GM18520 (cell line): Measurements from ENCODE around the gene PRIM1.
"Not testable (repeated sequence)": the region's sequence is repeated elsewhere in the genome, so short reads cannot be mapped to it uniquely, and the experiment has no call there.

Experiments used
- ATAC-seq: cut with Tn5 transposase; IDR thresholded peaks from one replicate; pipeline ENCODE4 v1.9.1; 2021; ENCODE audit not compliant: unreplicated experiment

Gene PRIM1

DNA sequence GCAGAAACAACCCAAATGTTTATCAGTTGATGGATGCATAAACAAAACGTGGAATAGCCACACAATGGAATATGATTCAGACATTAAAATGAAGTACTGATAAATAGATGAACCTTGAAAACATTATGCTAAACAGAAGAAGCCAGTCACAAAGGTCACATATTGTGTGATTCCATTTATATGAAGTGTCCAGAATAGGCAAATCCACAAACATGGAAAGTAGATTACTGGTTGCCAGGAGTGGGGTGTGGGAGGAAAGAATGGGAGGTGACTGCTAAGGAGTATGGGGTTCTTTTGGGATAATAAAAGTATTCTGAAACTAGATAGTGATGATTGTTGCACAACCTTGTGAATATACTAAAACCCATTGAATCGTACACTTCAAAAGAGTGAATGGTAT lies 9.7 kb upstream of the PRIM1 start:
- no peak for ATAC-seq

DNA sequence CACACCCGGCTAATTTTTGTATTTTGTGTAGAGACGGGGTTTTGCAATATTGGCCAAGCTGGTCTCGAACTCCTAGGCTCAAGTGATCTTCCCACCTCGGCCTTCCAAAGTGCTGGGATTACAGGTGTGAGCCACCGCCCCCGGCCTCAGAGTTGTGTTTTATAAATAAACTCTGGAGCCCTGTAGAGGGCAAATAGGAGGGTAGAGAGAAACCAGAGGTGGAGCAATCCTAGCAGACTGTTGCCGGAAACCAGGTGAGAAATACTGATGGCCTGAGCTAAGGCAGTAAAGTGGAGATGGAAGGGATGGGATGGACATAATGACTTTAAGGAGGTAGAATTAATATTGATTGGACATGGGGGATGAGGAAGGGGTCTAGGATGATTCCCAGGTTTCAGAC lies 8.3 kb upstream of the PRIM1 start:
- no peak for ATAC-seq

DNA sequence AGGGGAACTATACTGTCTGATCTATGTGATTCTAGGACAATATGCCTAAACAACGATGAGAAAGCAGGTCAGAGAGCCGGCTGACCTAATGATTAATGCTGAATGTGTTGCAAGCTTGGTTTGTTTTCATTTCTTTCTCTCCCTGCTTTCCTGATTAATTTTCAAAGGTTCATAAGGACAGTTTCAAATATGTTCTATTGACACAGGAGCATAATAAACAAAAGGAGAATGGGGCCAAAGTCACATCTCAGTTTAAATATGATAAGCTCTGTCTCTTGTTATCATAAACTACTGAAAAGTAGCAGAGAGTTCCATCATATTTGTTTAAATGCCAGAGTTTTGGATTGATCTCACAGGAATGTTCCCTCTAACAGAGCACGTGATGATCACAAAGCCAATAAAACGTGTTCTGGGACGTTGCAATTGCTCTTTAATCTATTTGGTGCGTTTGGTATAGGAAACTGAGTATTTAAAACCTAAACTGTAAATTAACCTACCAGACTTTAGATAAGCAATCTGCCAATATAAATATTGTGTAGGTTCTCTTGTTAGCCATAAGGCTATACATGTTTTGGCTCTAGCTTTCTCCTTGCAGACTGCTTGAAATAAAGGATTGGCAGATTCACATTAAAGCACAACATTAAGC lies 7.3 kb upstream of the PRIM1 start:
- no peak for ATAC-seq

DNA sequence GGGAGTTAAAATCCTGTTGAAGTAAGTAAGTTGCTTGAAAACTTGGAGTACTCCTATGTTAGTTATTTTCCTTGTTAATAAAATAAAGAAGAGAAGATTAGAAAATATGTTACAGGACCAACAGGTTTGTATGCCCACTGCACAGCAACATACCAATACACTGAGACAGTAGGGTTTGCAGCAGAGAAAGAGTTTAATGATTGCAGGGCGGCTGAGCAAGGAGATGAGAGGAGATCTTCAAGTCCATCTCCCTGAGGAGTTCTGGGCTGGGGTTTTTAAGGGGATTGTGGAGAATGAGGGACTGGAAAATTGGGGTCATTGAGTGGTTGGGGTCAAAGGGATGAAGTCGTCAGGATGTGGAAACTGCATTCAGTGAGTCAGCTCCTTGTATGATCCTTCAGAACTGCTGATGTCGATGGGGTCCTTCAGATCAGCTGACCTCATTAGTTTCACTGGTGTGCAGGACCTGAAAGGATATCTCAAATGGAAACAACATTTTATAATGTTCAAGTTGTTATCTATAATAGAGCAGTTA lies 6.7 kb upstream of the PRIM1 start:
- no peak for ATAC-seq

DNA sequence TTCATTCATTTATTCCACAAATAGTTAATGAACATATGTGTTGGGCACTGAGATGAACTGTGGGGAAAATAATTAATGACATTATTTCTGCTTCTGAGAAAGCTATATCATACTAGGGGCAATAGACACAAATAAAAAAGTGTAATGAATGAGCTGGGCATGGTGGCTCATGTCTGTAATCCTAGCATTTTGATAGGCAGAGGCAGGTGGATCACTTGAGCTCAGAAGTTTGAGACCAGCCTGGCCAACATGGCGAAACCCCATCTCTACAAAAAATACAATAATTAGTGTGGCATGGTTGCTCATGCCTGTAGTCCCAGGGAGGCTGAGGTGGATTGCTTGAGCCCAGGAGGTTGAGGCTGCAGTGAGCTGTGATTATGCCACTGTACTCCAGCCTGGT lies 5.8 kb upstream of the PRIM1 start:
- ATAC-seq: not testable (repeated sequence)

DNA sequence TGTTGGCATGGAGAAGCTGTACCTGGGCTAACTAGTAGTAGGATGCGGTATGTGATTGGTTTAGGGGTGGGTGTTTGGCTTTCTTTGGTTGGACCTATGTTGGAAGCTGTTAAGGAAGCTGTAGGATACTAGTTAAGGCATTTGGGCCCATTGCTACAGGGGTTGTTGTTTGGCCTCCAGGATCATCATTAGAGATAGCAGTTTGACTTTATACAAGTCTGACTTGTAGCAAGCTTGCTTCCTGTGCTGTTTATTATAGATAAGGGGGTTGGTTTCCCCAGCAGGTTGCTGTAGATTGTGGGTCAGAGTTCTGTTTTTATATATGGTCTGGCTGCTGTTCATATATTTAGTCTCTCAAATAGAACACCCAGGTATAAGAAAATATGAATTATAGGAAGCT lies 1.4 kb upstream of the PRIM1 start:
- no peak for ATAC-seq

DNA sequence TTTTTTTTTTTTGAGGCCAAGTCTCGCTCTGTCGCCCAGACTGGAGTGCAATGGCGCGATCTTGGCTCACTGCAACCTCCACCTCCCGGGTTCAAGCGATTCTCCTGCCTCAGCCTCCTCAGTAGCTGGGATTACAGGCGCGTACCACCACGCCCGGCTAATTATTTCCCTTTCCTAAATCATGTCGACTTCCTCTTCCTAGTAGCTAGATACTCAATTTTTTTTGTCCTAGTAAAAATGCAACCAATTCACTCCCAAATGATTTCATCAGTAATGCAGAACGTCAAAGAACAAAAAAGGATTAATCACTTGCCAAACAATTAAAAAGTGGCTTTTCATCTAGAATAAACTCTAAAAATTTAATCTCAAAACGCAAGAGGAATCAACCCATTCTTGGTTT lies 1.5 kb downstream of the PRIM1 start:
- ATAC-seq: not testable (repeated sequence)

DNA sequence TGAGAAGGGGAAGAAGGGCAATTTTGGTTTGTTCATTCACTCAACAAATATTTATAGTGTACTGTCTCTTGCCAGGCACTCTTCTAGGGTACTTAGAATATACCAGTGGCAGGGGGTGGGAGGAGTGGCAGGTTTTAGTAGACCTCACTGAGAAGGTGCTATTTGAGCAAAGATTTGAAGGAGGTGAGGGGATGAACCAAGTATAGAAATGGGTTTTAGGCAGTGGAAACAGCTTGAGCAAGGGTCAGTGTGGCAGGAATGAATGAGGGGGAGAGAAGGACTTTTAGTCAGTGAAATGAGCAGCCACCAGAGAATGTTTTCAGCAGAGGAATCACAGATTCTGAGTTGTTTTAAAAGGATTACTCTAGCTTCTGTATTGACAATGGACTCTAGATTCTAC lies 2.3 kb downstream of the PRIM1 start:
- ATAC-seq: no peak

DNA sequence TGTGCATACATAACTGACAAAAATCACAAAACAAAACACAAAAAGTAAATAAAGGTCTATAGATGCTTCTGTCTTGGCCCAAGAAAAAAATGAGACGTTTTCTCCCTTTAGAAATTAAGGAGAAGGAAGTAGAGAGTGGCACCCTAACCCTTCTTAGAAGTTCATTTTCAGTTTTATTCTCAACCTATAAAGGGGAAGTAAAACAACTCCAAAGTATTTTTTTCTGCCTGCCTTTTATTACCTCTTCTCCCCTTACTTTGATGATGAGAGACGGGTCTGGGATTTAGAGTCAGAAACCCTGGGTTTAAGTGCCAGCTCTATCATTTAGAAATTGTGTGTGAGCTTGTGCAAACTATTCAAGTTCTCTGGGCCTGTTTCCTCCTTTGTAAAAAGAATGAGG lies 2.8 kb downstream of the PRIM1 start:
- no peak for ATAC-seq

DNA sequence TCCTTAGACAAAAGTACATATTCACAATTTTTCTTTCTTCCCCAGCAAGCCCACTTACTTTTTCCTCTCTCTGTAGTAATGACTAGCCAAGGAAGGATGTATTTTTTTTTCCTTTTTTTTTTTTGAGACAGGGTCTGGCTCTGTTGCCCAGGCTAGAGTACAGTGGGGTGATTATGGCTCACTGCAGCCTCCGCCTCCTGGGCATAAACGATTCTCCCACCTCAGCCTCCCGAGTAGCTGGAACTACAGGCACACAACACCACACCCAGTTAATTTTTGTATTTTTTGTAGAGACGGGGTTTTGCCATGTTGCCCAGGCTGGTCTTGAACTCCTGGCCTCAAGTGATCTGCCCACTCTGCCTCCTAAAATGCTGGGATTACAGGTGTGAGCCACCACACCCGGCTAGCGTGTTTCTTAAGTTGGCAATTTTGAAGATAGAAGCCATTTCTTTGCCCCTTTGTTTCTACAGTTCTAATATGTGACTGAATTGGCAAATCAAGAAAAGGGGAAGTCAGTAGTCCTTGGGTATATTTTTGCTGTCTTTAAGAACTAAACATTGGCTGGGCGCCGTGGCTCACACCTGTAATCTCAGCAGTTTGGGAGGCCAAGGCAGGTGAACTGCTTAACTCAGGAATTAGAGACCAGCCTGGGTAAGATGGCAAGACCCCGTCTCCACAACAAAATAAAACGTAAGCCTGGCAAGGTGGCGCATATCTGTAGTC lies 23.8 kb downstream of the PRIM1 start:
- ATAC-seq: no peak

DNA sequence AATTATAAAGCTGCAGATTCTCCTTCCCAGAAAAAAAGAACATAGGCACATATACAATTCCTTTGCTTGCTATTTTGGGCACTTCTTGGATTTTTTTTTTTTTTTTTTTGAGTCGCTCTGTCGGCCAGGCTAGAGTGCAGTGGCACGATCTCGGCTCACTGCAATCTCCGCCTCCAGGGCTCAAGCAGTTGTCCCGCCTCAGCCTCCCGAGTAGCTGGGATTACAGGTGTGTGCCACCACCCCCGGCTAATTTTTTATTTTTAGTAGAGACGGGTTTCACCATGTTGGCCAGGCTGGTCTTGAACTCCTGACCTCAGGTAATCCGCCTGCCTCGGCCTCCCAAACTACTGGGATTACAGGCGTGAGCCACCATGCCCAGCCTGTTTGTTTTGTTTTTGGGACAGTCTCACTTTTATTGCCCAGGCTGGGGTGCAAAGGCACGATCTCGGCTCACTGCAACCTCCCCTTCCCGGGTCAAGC lies 25.9 kb downstream of the PRIM1 start:
- not testable (repeated sequence) for ATAC-seq

DNA sequence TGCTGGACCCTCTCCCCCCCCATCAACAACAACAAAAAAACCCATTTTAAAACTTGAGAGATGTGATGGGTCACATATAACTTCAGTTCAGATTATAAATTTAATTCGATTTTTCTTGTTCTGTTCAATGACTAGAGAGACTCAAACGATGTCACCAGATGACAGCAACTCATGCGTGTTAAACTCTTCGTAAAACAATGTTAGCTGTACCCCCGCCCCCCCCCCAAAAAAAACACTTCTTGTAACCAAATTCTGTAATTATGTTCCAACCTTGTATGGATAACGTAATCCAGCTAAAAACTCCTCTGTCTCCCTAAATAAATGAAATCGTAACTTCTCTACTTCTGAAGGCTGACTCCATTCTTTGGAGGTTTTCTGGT lies 26.4 kb downstream of the PRIM1 start:
- ATAC-seq: no peak

DNA sequence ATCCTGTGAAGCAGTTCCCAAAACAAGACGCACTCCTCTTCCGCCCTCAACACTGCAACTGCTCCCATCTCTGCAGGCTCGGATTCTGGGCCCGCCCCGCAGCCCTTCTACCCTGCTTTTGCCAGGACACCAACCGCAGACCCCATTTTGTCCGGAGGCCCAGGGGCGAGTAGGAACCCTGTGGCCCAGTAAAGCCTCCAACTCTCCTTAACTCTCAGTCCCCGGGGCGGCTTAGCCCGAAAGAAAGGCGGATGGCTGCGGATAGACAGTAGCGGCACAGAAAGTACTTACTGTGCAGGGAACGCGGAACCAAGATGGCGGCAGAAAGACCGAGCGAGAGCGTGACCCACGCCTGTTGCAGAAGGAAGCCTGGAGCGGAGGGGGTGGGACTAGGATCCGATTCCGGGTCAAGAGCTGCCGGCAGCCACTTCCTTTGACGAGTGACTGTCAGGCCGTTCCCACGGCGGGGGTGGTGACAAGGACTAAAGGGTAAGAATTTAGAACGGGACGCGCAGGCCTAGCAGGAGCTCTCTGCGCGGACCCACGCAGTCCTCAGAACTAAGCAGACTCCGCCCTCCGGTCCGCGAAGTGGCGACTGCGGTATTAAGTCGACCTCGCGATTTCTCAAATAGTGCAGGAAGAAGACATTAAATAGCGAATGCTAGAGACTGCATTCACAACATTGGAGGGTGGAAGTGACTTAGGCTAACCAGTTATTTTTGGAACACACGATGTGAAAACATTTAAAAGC lies 27.0 kb downstream of the PRIM1 start, which contains the start of gene NACA:
Gene NACA, minus strand, starts transcription at position 328 of the 751 bp plus-strand sequence. CDS start 778 bp downstream, outside the sequence.
- ATAC-seq: peak; percentile 93

DNA sequence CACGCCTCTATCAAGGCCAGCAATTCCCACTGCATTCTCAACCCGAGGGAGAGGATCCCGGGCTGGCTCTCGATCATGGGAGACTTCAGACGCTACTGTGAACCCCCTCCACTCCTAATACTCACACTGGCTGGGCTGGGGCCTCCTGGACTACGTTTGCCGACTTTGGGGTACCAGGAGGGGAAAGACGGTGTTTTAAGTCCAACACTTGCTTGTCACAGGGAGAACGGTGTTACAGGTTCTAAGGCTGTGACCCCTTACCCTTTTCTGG lies 27.5 kb downstream of the PRIM1 start:
- ATAC-seq: no peak

DNA sequence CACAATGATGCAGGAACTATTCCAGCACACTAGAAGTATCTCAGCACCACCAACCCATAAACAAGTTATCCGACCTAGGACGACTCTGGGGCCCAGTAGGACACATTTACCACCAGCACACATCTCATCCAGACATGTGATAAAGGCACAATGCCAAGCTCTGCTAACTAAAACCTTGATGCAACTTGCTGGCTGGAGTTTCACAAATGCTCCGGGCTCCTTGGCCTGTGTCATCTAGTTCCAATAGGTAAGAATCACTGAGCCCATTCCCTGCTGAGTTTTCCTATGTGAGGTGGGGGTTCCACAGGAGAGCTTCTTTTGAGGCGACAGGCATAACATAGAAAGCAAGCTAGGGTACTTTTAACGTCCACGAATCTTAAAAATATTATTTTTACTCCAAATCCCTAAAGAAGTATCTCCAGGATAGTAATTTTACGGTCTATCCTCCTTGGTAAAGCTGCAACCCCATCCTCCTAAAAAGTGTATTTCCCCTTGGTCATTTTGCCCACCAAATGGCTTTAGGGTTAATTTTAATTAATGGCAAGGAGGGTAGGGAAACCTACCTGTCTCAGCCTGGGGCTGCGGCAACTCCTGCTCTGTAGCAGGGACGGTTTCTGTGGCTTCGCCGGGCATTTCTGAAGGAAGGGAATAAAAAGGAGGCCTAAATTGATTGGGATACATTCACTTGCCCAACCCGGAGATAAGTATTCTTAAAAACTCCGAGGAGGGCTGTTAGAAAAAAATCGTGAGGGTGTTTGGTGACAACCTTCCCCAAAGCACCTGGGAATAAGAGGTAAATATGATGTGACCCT lies 28.0 kb downstream of the PRIM1 start:
- ATAC-seq: no peak

DNA sequence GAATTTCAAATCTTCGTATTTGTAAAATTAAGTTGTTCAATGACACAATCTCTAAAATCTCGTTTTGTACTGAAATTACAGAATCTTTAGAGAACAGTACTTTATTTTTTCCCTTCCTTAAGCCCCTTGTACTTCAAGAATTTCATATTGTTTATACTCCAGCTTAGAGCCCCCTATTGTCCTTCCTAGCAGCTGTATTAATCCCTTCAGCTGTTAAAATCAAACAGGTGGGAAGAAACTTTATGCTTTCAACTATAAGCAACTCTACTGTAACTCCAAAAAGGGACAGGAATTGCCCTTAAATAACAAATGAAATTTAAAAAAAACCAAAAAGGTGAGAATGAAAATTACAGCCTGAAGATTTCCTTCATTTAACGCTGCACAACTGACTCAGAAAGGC lies 28.8 kb downstream of the PRIM1 start:
- ATAC-seq: no peak

DNA sequence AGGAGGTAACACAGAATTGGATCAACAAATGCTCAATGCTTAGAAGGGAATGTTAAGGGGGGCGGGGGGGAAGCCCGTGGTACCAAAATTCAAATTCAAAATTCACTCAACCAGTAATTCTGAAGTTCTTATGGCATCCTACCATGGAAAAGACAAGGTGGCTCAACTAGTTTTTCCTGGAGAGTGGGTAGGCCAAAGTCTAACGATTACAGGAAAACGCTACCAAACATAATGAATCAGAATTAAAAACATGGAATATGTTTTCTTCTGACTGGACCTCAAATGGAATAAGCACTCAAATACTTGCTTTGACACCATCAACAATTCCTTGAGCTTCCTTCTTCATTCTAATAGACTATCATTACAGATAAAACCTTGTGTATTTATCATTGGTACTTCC lies 29.3 kb downstream of the PRIM1 start:
- ATAC-seq: no peak

DNA sequence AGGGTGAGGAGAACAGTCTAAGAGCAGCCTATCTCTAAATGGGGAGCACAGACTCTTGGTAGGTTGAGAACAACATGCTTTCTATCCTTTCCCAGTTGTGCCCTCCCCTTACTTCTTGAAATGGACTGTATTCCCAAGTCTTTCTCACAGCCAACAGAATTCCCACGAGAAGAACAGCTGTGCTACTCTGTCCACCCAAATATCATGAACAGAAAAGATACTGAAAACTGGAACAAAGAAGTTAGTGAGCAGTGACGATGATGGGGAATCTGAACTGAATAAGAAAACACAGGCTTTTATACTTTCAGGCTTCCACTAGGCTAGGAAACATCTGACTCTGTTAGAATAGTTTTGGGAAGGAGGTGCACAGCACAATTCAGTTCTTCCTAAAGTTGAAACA lies 30.4 kb downstream of the PRIM1 start:
- no peak for ATAC-seq

DNA sequence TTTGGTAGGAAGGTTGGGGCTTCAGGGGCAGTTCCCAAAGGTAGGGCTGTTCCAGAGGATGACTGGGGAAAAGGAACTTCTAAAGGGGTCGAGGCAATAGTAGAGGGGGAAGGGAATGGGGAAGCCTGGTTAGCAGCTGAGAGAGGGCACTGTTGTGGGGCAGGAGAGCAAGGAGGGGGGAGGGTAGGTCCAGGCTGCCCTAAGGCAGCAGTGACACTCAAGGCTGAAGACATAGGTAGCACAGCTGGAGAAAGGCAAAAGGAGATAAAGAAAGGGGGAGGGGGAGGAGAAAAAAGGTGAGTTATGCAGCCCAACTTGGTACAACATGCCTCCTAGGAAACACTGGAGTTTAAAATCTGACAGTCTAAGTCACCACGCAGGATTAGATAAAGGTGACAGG lies 30.9 kb downstream of the PRIM1 start:
- ATAC-seq: no peak

DNA sequence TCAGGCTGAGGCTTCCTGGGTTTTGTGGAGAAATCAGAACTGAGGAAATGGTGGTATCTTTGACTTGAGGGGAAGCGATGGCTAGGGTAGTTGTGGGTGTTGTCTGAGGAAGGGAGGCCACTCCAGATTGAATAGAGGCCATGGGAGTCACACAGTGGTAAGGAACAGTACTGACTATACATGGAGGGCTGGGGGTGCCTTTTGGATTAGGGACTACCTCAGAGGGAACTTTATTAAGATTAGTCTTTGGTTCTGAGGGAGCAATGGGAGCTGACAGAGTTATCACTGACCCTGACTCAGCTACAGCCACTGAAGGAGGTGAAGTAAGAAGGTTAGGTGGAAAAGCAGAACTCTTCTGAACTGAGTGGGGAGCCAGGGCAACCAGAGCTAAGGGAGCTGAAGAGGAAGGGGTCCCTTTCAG lies 31.4 kb downstream of the PRIM1 start:
- no peak for ATAC-seq

DNA sequence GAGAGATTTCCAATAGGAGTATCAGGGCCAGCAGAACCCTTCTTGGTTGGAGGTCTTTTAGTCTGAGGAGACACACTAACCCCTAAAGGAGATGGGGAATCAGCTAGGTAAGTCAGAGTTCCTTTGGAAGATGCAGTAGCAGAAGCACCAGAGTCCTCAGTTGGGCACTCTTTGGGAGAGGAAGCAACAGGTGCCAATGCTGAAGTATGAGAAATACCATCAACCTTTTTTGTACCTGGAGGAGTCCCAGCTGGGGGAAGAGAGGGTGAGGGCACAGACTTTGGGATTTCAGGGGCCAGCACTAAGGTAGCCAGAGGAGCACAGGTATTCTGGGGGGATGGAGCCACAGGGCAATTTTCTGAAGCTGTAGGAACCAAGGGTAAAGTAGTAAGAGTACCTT lies 33.1 kb downstream of the PRIM1 start:
- no peak for ATAC-seq
